Endothelial cell of umbilical vein (primary cell): ENCODE measurements around the gene MTREX. TPM values are rescaled to one million over a fixed set of nuclear protein-coding genes. Genes with fewer than 3 reads are reported as not detected.

ENCODE experiments used
- BruUV-seq: library from RNA; stranded (reverse); fragments of 400-500 nt; replicated peaks from 2 replicates; lab custom pipeline; 2021; lab: Mats Ljungman, UMichigan
- CTCF ChIA-PET: fragments of 300-600, 350-600 bp; sonication (Branson Sonifier 250); formaldehyde crosslinking; loops from one replicate; lab custom pipeline; 2021; ENCODE audit warnings: antibody characterized with exemption, inconsistent platforms; lab: Charles Lee
- POLR2A ChIA-PET: fragments of 300-600, 350-600 bp; sonication (Branson Sonifier 250); formaldehyde crosslinking; loops from one replicate; lab custom pipeline; 2021; ENCODE audit warnings: antibody characterized with exemption, inconsistent platforms; lab: Charles Lee
- DNase-seq: peaks from one replicate; pipeline ENCODE4 v3.0.0-alpha.2; 2011; ENCODE audit warnings: low read depth, low spot score
- FAIRE-seq: peaks from 2 replicates; lab custom pipeline; 2011; peaks lifted over from hg19 to GRCh38; lab: Jason Lieb, UNC
- H2AFZ ChIP-seq: 2 replicates; pipeline ENCODE4 v1.6.0; 2012; ENCODE audit warnings: low read depth, low read length, control low read depth, inconsistent platforms
- H3K27ac ChIP-seq: 2 replicates; pipeline ENCODE4 v1.5.1; 2011; ENCODE audit warnings: low read depth, mild to moderate bottlenecking, control low read depth, low read length, moderate library complexity; ENCODE audit not compliant: insufficient read depth
- H3K27me3 ChIP-seq, 2 experiments: 2 replicates each; pipeline versions ENCODE4 v1.6.0 to v1.6.1; 2011; ENCODE audit warnings: low read length in 2 of 2, mixed read lengths in 1 of 2; ENCODE audit not compliant: control insufficient read depth in 2 of 2, insufficient read depth in 2 of 2
- H3K36me3 ChIP-seq, 2 experiments: 2 replicates in 1 of 2; 3 replicates in 1 of 2; pipeline ENCODE4 v1.5.1; 2011; ENCODE audit warnings: low read length in 2 of 2, mild to moderate bottlenecking in 1 of 2, moderate library complexity in 1 of 2; ENCODE audit not compliant: control insufficient read depth in 2 of 2, insufficient read depth in 2 of 2; ENCODE audit errors: extremely low read depth in 1 of 2
- H3K4me1 ChIP-seq: 3 replicates; pipeline ENCODE4 v1.5.1; 2011; ENCODE audit warnings: mild to moderate bottlenecking, low read length; ENCODE audit not compliant: control insufficient read depth, insufficient read depth; ENCODE audit errors: extremely low read depth
- H3K4me2 ChIP-seq: 2 replicates; pipeline ENCODE4 v1.6.1; 2011; ENCODE audit warnings: low read length, control low read depth, mixed read lengths; ENCODE audit not compliant: insufficient read depth
- H3K4me3 ChIP-seq, 3 experiments: fragments of 200-600 bp in 1 of 3; sonication (generic), shearing (Covaris generic) in 1 of 3; replicated peaks in 1 of 3; 2 replicates each; pipeline ENCODE4 v1.5.1; 2011 to 2016; ENCODE audit warnings: control low read depth in 3 of 3, low read length in 3 of 3, mild to moderate bottlenecking in 2 of 3, inconsistent platforms in 1 of 3, low read depth in 1 of 3, moderate library complexity in 1 of 3; ENCODE audit not compliant: insufficient read depth in 1 of 3
- H3K79me2 ChIP-seq: 2 replicates; pipeline ENCODE4 v1.6.0; 2012; ENCODE audit warnings: low read length, inconsistent platforms; ENCODE audit not compliant: control insufficient read depth, insufficient read depth
- H3K9ac ChIP-seq: replicated peaks from 2 replicates; pipeline ENCODE3; 2011; ENCODE audit warnings: low read length, control low read depth; ENCODE audit not compliant: insufficient read depth; ENCODE audit errors: extremely low read depth
- H3K9me1 ChIP-seq: replicated peaks from 3 replicates; pipeline ENCODE4 v1.6.0; 2011; ENCODE audit warnings: mild to moderate bottlenecking, low read length; ENCODE audit not compliant: control insufficient read depth, insufficient read depth; ENCODE audit errors: extremely low read depth
- H3K9me3 ChIP-seq: replicated peaks from 2 replicates; pipeline ENCODE4 v1.5.1; 2012; ENCODE audit warnings: low read length, inconsistent platforms; ENCODE audit not compliant: control insufficient read depth, insufficient read depth
- H4K20me1 ChIP-seq: replicated peaks from 2 replicates; pipeline ENCODE3; 2011; ENCODE audit warnings: mild to moderate bottlenecking, low read length; ENCODE audit not compliant: control insufficient read depth, insufficient read depth; ENCODE audit errors: extremely low read depth
- CTCF ChIP-seq, 2 donors: IDR thresholded peaks; 1 replicate in 1 of 2; 2 replicates in 1 of 2; pipeline ENCODE4 v1.5.1; 2011; ENCODE audit warnings: low read length in 2 of 2, mild to moderate bottlenecking in 2 of 2, moderate library complexity in 2 of 2, control low read depth in 1 of 2, inconsistent platforms in 1 of 2, low read depth in 1 of 2; ENCODE audit not compliant: insufficient read depth in 1 of 2; ENCODE audit errors: extremely low read depth in 1 of 2
- EZH2 ChIP-seq: IDR thresholded peaks from 2 replicates; pipeline ENCODE4 v1.6.1; 2012; ENCODE audit warnings: borderline replicate concordance, low read depth, mild to moderate bottlenecking, moderate library complexity, low read length, inconsistent platforms; ENCODE audit not compliant: severe bottlenecking
- FOS ChIP-seq: IDR thresholded peaks from 2 replicates; pipeline ENCODE4 v1.6.1; 2011; ENCODE audit warnings: mild to moderate bottlenecking, low read length, moderate library complexity, borderline replicate concordance; ENCODE audit not compliant: insufficient read depth
- GATA2 ChIP-seq: IDR thresholded peaks from 2 replicates; pipeline ENCODE4 v1.7.0; 2011; ENCODE audit warnings: low read depth, mild to moderate bottlenecking, moderate library complexity, mixed read lengths, low read length; ENCODE audit not compliant: insufficient read length, insufficient read depth
- JUN ChIP-seq: IDR thresholded peaks from 2 replicates; pipeline ENCODE4 v1.6.1; 2011; ENCODE audit warnings: borderline replicate concordance, low read depth; ENCODE audit not compliant: insufficient read length, insufficient read depth
- MYC ChIP-seq: IDR thresholded peaks from one replicate; pipeline ENCODE4 v1.6.1; 2011; ENCODE audit warnings: mild to moderate bottlenecking, low read depth, low read length
- POLR2A ChIP-seq: IDR thresholded peaks from 2 replicates; pipeline ENCODE4 v1.6.1; 2012; ENCODE audit warnings: low read depth, mild to moderate bottlenecking, control low read depth, low read length
- POLR2AphosphoS5 ChIP-seq: IDR thresholded peaks from 2 replicates; pipeline ENCODE4 v1.6.1; 2012; ENCODE audit warnings: low read depth, mild to moderate bottlenecking, control low read depth, low read length, moderate library complexity; ENCODE audit not compliant: insufficient read depth
- dilution Hi-C: fragments of 300-500 bp; cut with MboI; formaldehyde crosslinking; loops from one replicate; pipeline ENCODE4 v1.15.0; 2019; ENCODE audit warnings: low sequenced_read_pairs; ENCODE audit not compliant: extremely low pct_ligation_motif_present
- intact Hi-C: fragments of 100-400 bp; cut with micrococcal nuclease; formaldehyde crosslinking; loops from one replicate; pipeline ENCODE4 v1.10.0; 2022
- polyA plus RNA-seq, 4 experiments: library from polyadenylated mRNA; depleted of rRNA in 3 of 4; stranded (reverse) in 3 of 4; unstranded in 1 of 4; fragments of >200 nt; gene quantifications; 2 replicates each; pipeline versions ENCODE4 v1.2.1 to v1.2.3, GENCODE V29; 2011 to 2012; ENCODE audit warnings: missing spikeins in 1 of 4
- total RNA-seq: library from RNA; stranded (reverse); gene quantifications from 2 replicates; pipeline ENCODE4 v1.2.3, GENCODE V29; 2021
- TF ChIP-seq, protein P1 (sequence below): IDR thresholded peaks from 2 replicates; pipeline ENCODE4 v1.6.1; 2011; ENCODE audit not compliant: insufficient read depth, insufficient read length

Gene MTREX
- total and polyA plus RNA-seq, 2 donors (not counting 3 experiments of a cell fraction or from before 2014, with no cell fraction given): 9.8 to 76.3 TPM

GRCh38 chr5:55343609-55344008 is 35.8 kb downstream of the MTREX start:
- Histone ChIP-seq H3K27ac (no peak overlapping the region), H3K4me2 (no peak overlapping the region), H4K20me1 (no peaks in the 10 kb centered on the region), H2AFZ (no peak overlapping the region), H3K4me1 (peaks cover 3% of the 10 kb centered on the region), H3K9ac (no peak overlapping the region), H3K36me3 (peaks cover 7 to 20% of the 10 kb centered on the region in 2 experiments), H3K27me3 (no peaks in the 10 kb centered on the region), H3K9me1 (no peaks in the 10 kb centered on the region), H3K4me3 (no peak overlapping the region), H3K79me2 (peaks cover 8% of the 10 kb centered on the region), H3K9me3 (no peaks in the 10 kb centered on the region)
- intact Hi-C loops (loop anchor here (1.0 to 10.0 kb wide), 4 partner anchors 191 to 858 kb away; partner anchors contain the start of gene PLPP1), dilution Hi-C loops (no loop called here)
- DNase-seq (no peak), FAIRE-seq (no peak)
- ChIA-PET CTCF (interaction anchor here (0.6 to 2.4 kb wide), 11 partner anchors 19 to 926 kb away, joined by 3 to 33 read pairs (median 3); partner anchors contain the start of genes DHX29 and MTREX), POLR2A (no interaction called here)
- no TSS peak for BruUV-seq
- TF ChIP-seq POLR2AphosphoS5 (no peak), CTCF (IDR thresholded peaks at IDR 0.05; ENCODE audit: extremely low read depth in 1 of 2, insufficient read depth in 1 of 2, low read depth in 1 of 2, low read length in 2 of 2) (no peak), FOS (no peak), POLR2A (no peak), GATA2 (no peak), EZH2 (no peak), MYC (no peak), JUN (no peak)
- TF ChIP-seq, protein P1, sequence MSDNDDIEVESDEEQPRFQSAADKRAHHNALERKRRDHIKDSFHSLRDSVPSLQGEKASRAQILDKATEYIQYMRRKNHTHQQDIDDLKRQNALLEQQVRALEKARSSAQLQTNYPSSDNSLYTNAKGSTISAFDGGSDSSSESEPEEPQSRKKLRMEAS: no peak
